HUDEP-2 (cell line): Measurements from ENCODE around the gene HNRNPA0.
"Not testable (repeated sequence)": the region's sequence is repeated elsewhere in the genome, so short reads cannot be mapped to it uniquely, and the experiment has no call there.

Experiments used
- DNase-seq, 76 experiments: peaks; one replicate each; lab custom pipeline; 2025; ENCODE audit not compliant: unreplicated experiment in 76 of 76; lab: John Stamatoyannopoulos, UW

The HNRNPA0 gene

GRCh38 chr5:137754188-137754960 is at the start of gene HNRNPA0:
Gene HNRNPA0, minus strand, starts transcription at chr5:137754363. Its CDS starts 297 bp downstream, at chr5:137754066.
- DNase-seq = peak; percentile 31 to 97 (median 90)

GRCh38 chr5:137802282-137803210 is 48.4 kb upstream of the HNRNPA0 start:
- DNase-seq = no peak

GRCh38 chr5:137800700-137801411 is 46.7 kb upstream of the HNRNPA0 start:
- no peak for DNase-seq

GRCh38 chr5:137796279-137796678 is 42.1 kb upstream of the HNRNPA0 start:
- no peak for DNase-seq

- DNase-seq = no peak
These were observed 40.7 kb upstream of the HNRNPA0 start for GRCh38 chr5:137794863-137795262.

GRCh38 chr5:137792303-137792702 is 38.1 kb upstream of the HNRNPA0 start:
- DNase-seq = no peak

GRCh38 chr5:137791799-137792198 is 37.6 kb upstream of the HNRNPA0 start:
- no peak for DNase-seq

GRCh38 chr5:137791387-137791786 is 37.2 kb upstream of the HNRNPA0 start:
- DNase-seq = no peak

- not testable (repeated sequence) for DNase-seq
These were observed 34.4 kb upstream of the HNRNPA0 start for GRCh38 chr5:137788560-137788959.

- DNase-seq = no peak
These were observed 28.9 kb upstream of the HNRNPA0 start for GRCh38 chr5:137782984-137783536.

GRCh38 chr5:137782055-137782454 is 27.9 kb upstream of the HNRNPA0 start:
- no peak for DNase-seq

- peak in 9 of 76 experiments; percentile 1 to 18 (median 3) for DNase-seq
These were observed 24.8 kb upstream of the HNRNPA0 start for GRCh38 chr5:137778772-137779564.

- not testable (repeated sequence) for DNase-seq
These were observed 13.8 kb upstream of the HNRNPA0 start for GRCh38 chr5:137767937-137768336.

GRCh38 chr5:137761566-137761965 is 7.4 kb upstream of the HNRNPA0 start:
- no peak for DNase-seq

GRCh38 chr5:137760719-137761516 is 6.8 kb upstream of the HNRNPA0 start:
- DNase-seq = no peak

- DNase-seq = no peak
These were observed 6.1 kb upstream of the HNRNPA0 start for GRCh38 chr5:137760294-137760693.

- no peak for DNase-seq
These were observed 4.6 kb upstream of the HNRNPA0 start for GRCh38 chr5:137758715-137759306.

- no peak for DNase-seq
These were observed 4.0 kb upstream of the HNRNPA0 start for GRCh38 chr5:137758121-137758520.

GRCh38 chr5:137757634-137758033 is 3.5 kb upstream of the HNRNPA0 start:
- DNase-seq = no peak
